Muscle layer of duodenum (tissue), 2 donors: ENCODE data around the gene GNG13.

Experiments
- H3K27ac ChIP-seq: one replicate; pipeline ENCODE4 v1.7.0; 2013; ENCODE audit warnings: mild to moderate bottlenecking, low read length
- H3K27me3 ChIP-seq: one replicate; pipeline ENCODE4 v1.7.0; 2013; ENCODE audit warnings: low read depth, mild to moderate bottlenecking, control low read depth, low read length
- H3K36me3 ChIP-seq, 2 donors: one replicate each; pipeline ENCODE4 v1.7.0; 2013; ENCODE audit warnings: low read length in 2 of 2, control low read depth in 1 of 2, mild to moderate bottlenecking in 1 of 2; ENCODE audit not compliant: insufficient read depth in 2 of 2, control insufficient read depth in 1 of 2
- H3K4me1 ChIP-seq, 2 donors: one replicate each; pipeline ENCODE4 v1.7.0; 2013; ENCODE audit warnings: low read length in 2 of 2, mild to moderate bottlenecking in 2 of 2, control low read depth in 1 of 2, moderate library complexity in 1 of 2; ENCODE audit not compliant: insufficient read depth in 2 of 2, control insufficient read depth in 1 of 2
- H3K4me3 ChIP-seq, 2 donors: one replicate each; pipeline ENCODE4 v1.7.0; 2013; ENCODE audit warnings: low read length in 2 of 2, low read depth in 1 of 2, mild to moderate bottlenecking in 1 of 2
- H3K9me3 ChIP-seq, 2 donors: one replicate each; pipeline ENCODE4 v1.7.0; 2013; ENCODE audit warnings: low read length in 2 of 2, control low read depth in 1 of 2, mild to moderate bottlenecking in 1 of 2; ENCODE audit not compliant: control insufficient read depth in 1 of 2
- donor health status: healthy.

Gene GNG13

DNA sequence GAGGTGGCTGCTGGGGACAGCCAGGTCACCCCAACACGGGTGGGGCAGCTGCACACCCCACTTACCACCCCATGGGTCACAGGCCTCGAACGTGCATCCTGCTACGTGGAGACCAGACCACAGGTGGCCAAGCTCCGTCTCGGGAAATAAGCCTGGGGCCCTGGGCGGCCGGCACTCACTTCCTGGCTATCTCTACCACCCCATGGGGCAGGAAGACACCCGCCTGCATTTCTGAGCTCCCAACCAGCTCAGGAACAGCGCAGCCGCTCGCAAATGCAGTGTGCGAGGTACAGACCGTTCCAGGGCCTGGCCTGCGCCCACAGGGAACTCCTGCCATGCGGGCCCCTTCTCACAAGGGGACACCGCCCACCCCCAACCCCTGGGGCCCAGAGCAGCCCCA lies 4.9 kb upstream of the GNG13 start:
- Histone ChIP-seq H3K4me1 (peaks cover 3 to 9% of the 10 kb centered on the region in 2 donors), H3K27ac (no peak overlapping the region), H3K4me3 (no peak overlapping the region), H3K9me3 (no peaks in the 10 kb centered on the region), H3K36me3 (no peaks in the 10 kb centered on the region), H3K27me3 (peaks cover 7% of the 10 kb centered on the region)

GRCh38 chr16:804193-805048 lies 3.9 kb upstream of the GNG13 start:
- H3K27me3 ChIP-seq: peaks cover 12% of the 10 kb centered on the region
- no peaks in the 10 kb centered on the region for H3K36me3 ChIP-seq
- H3K9me3 ChIP-seq: no peaks in the 10 kb centered on the region
- H3K27ac ChIP-seq: no peak overlapping the region
- H3K4me1 ChIP-seq: peaks cover 3 to 14% of the 10 kb centered on the region in 2 donors
- no peak overlapping the region for H3K4me3 ChIP-seq

- H3K27me3 ChIP-seq: peaks cover 18% of the 10 kb centered on the region
- no peaks in the 10 kb centered on the region for H3K36me3 ChIP-seq
- no peaks in the 10 kb centered on the region for H3K9me3 ChIP-seq
- no peak overlapping the region for H3K27ac ChIP-seq
- H3K4me3 ChIP-seq: no peak overlapping the region
- H3K4me1 ChIP-seq: peaks cover 3 to 12% of the 10 kb centered on the region in 2 donors
Measured at GRCh38 chr16:803754-804080, 3.2 kb upstream of the GNG13 start.

DNA sequence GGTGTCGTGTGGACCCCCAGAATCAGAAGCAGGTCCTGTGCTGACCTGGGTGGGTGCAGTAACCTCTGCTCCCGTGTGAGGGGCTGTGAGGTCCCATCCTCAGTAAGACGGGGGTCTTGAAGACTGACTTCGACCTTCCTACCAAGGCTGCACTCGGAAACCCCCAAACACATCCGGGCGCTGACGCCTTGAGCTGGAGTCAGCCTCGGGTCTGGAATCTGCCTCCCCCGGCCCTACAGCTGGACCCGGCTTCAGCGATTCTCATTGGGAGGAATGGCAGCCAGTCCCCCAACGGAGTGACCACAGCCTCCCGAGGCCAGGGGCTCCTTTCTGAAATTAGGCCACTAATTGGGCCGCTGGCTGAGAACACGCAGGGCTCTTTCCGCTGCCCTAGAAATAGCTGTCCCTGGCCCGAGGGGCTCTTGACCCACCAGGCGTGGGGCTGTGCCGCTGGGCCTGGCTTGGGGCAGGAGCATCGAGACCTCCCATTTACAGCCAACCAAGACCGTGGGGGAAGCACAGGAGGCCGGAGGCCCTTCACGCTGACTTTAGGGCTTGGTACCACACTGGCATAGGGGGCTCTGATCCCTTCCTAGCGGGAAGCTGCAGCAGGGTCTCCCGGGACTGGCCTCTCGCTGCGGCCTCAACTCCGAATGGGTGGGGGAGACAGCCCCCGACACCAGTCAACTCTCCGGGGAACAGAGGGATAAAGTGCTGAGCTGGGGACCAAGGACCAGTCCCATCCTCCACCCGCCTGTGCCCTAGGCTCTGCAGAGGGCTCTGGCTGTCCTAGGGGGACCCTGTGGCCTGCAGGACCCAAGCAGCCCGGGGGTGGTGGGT lies 2.6 kb upstream of the GNG13 start:
- no peak overlapping the region for H3K27ac ChIP-seq
- H3K27me3 ChIP-seq: peaks cover 18% of the 10 kb centered on the region
- H3K4me3 ChIP-seq: no peak overlapping the region
- H3K4me1 ChIP-seq: peaks cover 0 to 7% of the 10 kb centered on the region in 2 donors
- H3K36me3 ChIP-seq: no peaks in the 10 kb centered on the region
- no peaks in the 10 kb centered on the region for H3K9me3 ChIP-seq

DNA sequence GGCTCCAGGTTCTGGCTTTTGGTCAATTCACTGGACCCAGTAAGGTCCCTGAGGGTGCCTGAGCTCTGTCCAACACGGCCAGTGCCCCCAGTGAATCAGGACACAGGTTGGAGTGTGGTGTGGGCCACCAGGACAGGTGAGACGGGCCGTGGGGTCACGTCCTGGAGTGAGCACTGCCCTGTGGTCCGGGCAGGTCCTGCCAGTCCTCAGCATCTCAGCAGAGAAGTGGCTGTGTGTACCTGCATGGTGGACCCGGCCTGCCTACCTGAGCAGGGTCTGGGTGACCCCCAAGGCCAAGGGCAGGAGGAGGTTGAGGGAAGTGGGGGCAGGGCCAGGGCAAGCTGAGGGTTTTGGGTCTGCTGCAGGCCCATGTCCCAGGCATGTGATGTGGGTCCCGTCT lies 1.9 kb upstream of the GNG13 start:
- no peak overlapping the region for H3K27ac ChIP-seq
- H3K9me3 ChIP-seq: no peaks in the 10 kb centered on the region
- peaks cover 18% of the 10 kb centered on the region for H3K27me3 ChIP-seq
- peaks cover 0 to 7% of the 10 kb centered on the region in 2 donors for H3K4me1 ChIP-seq
- H3K36me3 ChIP-seq: no peaks in the 10 kb centered on the region
- no peak overlapping the region for H3K4me3 ChIP-seq

DNA sequence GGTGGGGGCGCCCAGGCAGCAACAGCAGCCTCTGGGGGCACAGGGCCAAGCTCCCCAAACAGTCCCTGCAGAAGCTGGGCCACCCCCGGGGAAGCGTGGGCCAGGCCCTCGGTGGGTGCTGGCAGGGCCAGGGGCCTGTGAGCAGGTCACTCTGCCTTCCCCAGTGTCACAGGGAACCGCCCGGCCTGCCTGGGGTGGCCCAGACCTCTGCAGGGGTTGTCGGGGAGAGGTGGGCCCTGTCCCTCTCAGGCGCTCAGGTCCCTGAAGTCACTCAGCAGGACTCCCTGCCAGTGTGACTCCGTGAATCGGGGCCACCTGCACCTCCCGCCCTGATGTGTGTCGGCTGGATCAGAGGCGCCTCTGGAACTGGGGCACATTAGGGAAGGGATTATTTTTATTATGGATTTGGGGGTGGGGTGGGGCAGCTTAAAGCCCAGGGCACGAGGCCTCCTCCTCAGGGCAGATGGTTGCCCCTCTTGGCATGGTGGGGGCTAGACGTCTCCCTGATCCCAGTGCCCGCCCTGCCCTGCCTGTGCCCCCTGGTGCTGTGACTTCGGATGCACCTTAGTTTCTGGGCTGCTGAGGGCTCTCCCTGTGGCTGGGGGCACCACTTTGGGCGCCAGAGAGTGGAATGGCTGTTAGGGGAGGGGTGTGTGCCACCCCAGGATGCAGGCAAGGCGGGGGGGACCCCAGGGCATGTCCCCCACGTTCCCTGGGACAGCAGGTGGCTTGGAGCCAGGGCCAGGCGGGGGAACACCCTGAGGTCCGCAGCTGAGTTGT lies 1.2 kb upstream of the GNG13 start:
- H3K4me1 ChIP-seq: peaks cover 0 to 7% of the 10 kb centered on the region in 2 donors
- no peaks in the 10 kb centered on the region for H3K36me3 ChIP-seq
- no peak overlapping the region for H3K27ac ChIP-seq
- peaks cover 18% of the 10 kb centered on the region for H3K27me3 ChIP-seq
- H3K4me3 ChIP-seq: no peak overlapping the region
- no peaks in the 10 kb centered on the region for H3K9me3 ChIP-seq

- no peaks in the 10 kb centered on the region for H3K36me3 ChIP-seq
- no peak overlapping the region for H3K4me3 ChIP-seq
- no peaks in the 10 kb centered on the region for H3K9me3 ChIP-seq
- peaks cover 18% of the 10 kb centered on the region for H3K27me3 ChIP-seq
- no peak overlapping the region for H3K27ac ChIP-seq
- peaks cover 0 to 4% of the 10 kb centered on the region in 2 donors for H3K4me1 ChIP-seq
Measured at GRCh38 chr16:800834-801511, 439 bp upstream of the GNG13 start.

DNA sequence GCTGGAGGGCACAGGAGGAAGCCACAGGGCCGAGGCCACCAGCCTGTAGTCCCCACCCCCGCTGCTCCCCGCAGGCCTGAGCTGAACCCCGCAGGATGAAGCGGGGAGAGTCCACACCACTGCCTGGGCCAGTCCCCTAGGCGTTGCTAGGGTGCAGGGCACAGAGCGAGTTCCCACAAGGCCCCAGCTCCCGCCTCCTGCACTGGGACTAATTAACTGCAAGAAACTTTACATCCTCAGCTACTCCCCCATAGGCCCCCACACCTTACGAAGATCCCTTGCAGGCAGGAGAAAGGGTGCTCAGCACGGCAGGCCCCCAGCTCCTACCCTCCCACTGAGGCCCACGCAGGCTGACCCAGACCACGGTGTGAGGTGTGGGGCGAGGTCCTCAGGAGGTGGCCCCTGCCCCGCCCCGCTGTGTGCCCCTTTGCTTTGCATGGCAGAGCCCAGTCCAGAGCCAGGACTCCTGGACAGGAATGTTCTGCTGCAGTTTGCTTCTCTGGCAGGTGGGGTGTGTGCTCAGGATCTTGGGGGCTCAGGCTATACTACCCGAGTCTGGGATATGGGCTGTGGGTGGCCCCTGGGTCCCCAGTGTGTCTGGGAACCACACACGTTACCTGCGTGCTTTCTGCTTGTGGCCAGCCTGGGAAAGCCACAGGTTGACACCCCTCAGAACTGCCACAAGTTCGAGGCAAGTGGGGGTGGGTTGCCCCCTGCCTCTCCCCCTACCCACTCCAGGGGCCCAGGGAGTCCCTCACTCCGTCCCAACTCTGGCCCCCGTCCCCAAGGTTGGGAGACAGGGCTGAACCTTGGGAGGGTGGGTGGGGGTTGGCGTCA lies 1.2 kb downstream of the GNG13 start:
- peaks cover 18% of the 10 kb centered on the region for H3K27me3 ChIP-seq
- peaks cover 0 to 4% of the 10 kb centered on the region in 2 donors for H3K4me1 ChIP-seq
- no peaks in the 10 kb centered on the region for H3K9me3 ChIP-seq
- H3K27ac ChIP-seq: no peak overlapping the region
- no peak overlapping the region for H3K4me3 ChIP-seq
- no peaks in the 10 kb centered on the region for H3K36me3 ChIP-seq

- H3K27me3 ChIP-seq: peaks cover 18% of the 10 kb centered on the region
- no peak overlapping the region for H3K27ac ChIP-seq
- no peaks in the 10 kb centered on the region for H3K9me3 ChIP-seq
- H3K36me3 ChIP-seq: no peaks in the 10 kb centered on the region
- no peak overlapping the region for H3K4me3 ChIP-seq
- H3K4me1 ChIP-seq: peaks cover 0 to 4% of the 10 kb centered on the region in 2 donors
Measured at GRCh38 chr16:798666-799065, 1.9 kb downstream of the GNG13 start.

DNA sequence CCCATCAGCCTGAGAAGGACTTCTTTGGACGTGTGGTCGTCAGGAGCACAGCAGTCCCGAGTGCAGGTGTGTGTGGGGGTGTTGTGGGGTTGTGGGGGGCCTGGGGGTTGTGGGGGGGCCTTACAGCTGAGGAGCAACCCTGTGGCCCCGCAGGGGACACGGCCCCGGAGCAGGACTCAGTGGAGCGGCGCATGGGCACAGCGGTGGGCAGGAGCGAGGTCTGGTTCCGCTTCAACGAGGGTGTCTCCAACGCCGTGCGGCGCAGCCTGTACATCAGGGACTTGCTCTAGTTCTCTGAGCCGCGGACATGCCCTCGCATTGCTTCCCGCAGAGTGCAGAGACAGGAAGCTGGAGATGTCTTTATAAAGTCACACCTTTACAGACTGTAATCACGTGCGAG lies 2.8 kb downstream of the GNG13 start:
- Histone ChIP-seq H3K9me3 (no peaks in the 10 kb centered on the region), H3K4me3 (no peak overlapping the region), H3K27me3 (peaks cover 17% of the 10 kb centered on the region), H3K4me1 (peaks cover 0 to 4% of the 10 kb centered on the region in 2 donors), H3K36me3 (no peaks in the 10 kb centered on the region), H3K27ac (no peak overlapping the region)
